NCI-H187 treated with DMSO at 0.1 percent for 48 hours (cell line): ENCODE measurements around the gene MCHR2.

Experiments
- DNase-seq: peaks from one replicate; lab custom pipeline; 2025; lab: John Stamatoyannopoulos, UW

The MCHR2 gene

DNA sequence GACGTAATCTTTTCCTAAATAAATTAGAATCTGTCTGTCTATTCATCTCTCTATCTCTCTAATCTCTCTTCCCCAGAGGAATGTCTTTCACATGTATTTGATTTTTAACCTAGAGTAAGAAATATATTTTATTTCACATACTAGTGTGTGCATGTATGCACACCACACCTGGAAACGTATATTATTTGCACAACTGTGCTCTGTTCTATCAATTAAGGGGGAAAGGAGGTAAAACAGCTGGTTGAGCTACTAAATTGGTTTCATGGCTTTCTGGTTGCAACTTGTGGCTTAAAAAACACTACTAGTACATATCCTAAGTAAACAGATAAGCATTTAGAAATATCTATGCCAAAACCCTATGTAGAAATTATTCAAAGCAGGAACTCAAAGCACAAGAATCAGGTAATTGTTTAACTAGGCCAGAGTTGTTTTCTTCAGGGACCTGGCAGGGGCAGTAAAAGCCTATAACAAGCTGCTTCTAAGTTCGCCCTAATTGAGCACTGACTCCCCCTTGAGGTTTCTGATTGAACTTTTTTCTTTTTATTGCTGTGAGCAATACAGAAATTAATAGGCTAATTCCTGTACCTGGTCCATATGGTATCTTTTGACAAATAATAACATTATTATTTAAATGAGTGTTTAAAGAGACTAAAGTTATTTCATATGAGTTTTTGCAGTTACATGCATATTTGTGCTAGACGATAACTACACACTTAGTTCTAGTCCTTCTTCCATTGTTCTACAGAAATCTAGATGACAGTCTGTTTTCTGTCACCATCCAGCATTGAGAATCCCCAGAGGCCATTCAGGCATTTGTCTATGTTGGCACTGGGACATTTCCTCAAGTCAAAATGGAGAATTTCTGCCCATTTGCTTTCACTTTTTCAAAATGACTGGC, 88.6 kb downstream of the MCHR2 start:
- no peak for DNase-seq

DNA sequence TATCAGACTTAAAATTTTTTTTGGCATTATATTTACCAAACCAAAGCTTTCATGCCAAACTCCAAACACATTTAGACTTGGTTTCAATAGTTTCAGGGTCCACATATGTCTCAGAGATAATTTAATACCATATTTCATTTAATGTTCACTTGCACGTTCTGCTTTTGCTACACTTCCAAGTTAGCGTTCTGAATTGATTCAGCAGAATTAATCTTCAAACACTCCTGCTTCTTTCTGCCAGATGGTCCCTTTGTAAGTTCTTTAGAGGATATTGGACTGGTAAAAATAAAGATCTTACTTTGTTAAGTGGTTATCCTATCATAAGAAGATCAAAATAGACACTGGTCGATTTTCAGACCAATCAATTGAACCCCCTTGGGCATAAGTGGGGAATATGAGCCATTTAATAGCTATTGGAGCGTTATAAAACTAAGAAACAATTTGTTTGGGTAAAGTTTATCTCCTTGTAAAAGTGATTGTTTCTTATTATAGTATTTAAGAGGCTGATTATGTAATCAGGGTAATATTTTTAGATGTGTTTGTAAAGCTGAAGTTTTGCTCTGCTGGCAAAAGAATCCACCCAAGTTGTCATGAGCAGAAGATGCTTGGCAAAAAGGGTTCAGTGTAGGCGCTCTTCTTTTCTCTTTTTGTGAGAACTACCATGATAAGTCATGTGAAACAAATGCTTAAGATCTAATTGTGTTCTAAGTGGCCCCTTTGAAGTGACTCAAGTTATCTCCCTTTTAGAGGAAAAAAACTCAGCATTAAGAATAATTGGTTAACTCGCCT, 92.2 kb downstream of the MCHR2 start:
- no peak for DNase-seq

DNA sequence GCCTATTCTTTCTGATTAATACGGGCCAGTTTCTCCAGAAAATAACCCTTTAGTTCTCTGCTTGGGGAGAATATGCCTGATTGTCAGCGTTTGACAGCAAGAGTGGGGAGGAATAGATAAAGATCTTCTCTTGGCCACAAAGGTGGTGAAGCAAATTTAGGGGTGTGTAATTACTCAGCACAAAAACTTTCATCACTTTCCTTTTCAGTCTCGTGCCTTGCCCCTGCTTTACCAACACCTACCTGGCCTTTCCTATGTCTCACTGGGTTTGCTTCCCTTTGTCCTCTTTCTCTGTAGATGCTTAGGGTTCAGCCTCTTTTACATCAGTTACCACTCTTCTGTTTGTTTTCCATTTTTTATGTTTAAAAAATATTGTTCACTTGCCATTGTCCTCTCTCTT, 99.2 kb downstream of the MCHR2 start:
- DNase-seq = no peak

DNA sequence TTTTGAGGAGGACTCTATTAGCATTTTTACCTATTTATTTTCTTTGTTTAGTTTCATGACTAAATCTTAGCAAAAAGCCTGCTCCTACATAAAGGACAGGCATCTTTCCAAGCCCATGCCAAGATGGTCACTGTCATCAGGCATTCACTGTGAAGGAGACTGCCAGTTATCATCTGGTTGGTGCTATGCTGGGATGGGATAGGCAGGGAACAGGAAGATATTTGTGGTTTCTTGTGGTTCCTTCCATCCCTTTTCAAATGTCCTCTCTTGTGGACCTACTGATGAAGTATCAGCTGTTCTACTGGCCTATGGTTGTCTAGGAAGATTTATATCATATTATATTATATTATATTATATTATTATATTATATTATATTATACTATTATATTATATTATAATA, 107.0 kb downstream of the MCHR2 start:
- no peak for DNase-seq

DNA sequence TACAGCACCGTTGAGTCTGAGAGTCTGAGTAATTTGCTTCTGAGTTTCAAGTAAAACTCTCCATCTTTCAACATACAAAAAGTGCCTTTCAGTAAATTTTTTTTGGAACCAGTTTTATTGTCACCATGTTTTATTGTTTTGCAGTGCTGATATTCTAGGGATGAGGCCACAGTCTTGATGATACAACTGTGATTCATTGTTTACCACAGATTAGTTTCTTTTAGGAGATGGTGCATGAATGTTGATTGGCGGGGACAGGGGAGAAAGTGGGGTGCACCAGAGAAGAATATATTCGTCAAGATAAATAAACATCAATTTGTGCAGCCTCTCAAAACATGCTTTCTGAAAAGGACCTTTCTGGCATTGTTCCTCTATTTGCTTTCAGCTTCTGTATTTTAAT, 109.0 kb downstream of the MCHR2 start:
- DNase-seq = no peak

DNA sequence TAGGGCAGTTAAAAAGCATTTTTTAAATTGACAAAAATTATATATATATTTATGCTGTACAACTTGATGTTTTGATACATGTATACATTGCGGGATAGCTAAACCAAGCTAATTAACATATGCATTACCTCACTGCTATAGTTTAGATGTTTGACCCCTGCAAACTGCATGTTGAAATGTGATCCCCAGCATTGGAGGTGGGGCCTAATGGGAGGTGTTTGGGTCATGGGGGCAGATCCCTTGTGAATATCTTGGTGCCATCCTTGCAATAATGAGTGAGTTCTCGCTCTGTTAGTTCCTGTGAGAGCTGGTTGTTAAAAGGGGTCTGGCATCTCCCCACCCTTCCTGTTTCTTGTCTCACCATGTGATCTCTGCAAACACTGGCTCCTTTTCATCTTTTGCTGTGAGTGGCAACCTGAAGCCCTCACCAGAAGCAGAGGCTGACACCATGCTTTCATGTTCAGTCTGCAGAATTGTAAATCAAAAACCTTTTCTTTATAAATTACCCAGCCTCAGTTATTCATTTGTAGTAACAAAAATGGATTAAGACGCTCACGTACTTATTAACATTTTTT, 111.8 kb downstream of the MCHR2 start:
- no peak for DNase-seq

DNA sequence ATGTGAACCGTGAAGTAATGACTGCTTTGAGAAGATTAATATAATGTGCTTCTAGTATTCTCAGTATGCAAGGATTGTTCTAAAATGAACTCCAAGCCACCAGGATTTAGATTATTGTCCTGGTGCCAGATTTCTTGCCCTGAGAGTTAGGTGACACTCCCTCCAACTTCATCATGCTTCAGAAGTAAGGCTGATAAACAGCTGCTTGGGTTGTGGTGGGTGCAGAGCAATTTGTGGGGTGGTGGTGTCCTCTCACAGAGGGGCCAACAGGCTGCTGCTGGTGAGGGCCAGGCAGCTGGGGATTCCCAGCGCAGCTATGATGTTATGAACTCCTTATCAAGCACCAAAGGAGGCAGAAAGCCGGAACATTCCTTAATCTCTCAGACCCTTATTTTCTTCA, 114.6 kb downstream of the MCHR2 start:
- no peak for DNase-seq

DNA sequence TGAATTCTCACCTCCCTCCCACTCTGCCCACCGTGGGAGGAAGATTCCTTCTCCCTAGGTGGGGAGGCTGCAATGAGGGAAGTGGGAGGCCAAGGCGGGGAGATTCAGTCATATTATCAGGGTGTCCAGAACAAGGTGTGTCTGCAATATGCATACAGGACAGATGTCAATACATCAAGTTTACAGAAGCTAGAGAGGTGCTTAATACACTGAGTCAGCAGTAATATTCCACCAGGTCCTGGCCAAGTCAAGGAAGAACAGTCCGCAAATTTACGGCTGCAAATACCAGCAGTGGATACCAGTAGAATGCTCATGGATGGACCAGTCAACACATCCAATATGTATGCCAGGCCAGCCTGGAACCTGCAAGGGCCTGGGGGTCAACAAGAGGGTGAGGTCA, 119.0 kb downstream of the MCHR2 start:
- no peak for DNase-seq

DNA sequence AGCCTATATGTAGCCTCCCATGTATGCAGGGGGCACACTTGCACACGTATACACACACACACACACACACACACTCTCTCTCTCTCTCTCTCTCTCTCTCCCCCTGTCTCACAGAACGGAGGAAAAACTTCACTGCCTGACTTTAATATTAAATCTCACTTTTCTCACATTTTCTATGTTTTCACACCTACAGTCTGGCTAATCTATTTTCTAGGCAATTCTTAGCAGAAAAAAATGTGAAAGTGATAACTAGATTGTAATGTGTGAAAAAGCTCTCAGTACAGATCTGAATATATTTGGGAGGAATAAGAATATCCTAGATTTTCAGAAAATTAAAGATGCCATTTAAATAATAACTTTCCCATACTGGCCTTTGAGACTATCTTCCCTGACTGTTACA, 120.9 kb downstream of the MCHR2 start:
- no peak for DNase-seq

DNA sequence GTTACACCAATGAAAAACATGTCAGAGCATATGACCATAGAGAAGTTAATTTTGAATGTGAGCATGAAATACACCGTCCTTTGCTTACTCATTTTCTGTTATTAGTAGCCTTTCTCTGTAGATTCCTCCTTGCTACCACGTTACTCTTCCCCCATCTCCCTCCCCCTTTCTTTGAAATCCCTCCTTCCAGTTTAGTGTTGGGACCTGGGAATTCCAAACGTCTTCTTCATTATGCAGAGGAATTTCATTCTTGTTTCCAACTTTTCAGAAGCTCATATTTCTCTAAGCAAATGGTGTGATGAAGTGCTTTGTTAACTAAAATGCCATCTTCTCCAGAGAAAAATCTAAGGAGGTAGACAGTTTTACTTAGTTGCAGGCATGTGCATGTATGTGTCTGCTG, 122.4 kb downstream of the MCHR2 start:
- no peak for DNase-seq
